PC-9 (cell line): ENCODE results near the gene COL18A1. TPM values are rescaled to one million over a fixed set of nuclear protein-coding genes. Genes with fewer than 3 reads are reported as not detected.

Source experiments
- BruUV-seq: library from RNA; stranded (reverse); fragments of 400-500 nt; replicated peaks from 2 replicates; lab custom pipeline; 2021; lab: Mats Ljungman, UMichigan
- CTCF ChIA-PET: fragments of 300-600 bp; sonication (Branson Sonifier 250); formaldehyde crosslinking; loops from one replicate; lab custom pipeline; 2022; ENCODE audit warnings: antibody characterized with exemption; lab: Charles Lee
- POLR2A ChIA-PET: fragments of 300-600 bp; sonication (Branson Sonifier 250); formaldehyde crosslinking; loops from one replicate; lab custom pipeline; 2022; ENCODE audit warnings: antibody characterized with exemption; ENCODE audit not compliant: unreplicated experiment; lab: Charles Lee
- DNase-seq, 2 experiments: peaks; one replicate each; pipeline versions ENCODE4 v3.0.0 to v3.0.0-alpha.2; 2015 to 2022; ENCODE audit warnings: mixed read lengths in 1 of 2
- H2AFZ ChIP-seq: fragments of 200-600 bp; sonication (generic); 2 replicates; pipeline ENCODE4 v1.8.1; 2017; ENCODE audit warnings: antibody characterized with exemption
- H3F3A ChIP-seq: fragments of 200-600 bp; sonication (generic); 2 replicates; pipeline ENCODE4 v1.8.1; 2017; ENCODE audit warnings: antibody characterized with exemption, mild to moderate bottlenecking, low read depth; ENCODE audit not compliant: insufficient read depth
- H3K27ac ChIP-seq: fragments of 200-600 bp; sonication (generic); 2 replicates; pipeline ENCODE4 v1.6.1; 2016; ENCODE audit warnings: mixed run types
- H3K27me3 ChIP-seq: fragments of 200-600 bp; sonication (generic); 2 replicates; pipeline ENCODE4 v1.6.1; 2016; ENCODE audit warnings: low read depth, mixed run types; ENCODE audit not compliant: insufficient read depth
- H3K36me3 ChIP-seq: fragments of 200-600 bp; sonication (generic); 2 replicates; pipeline ENCODE4 v1.6.1; 2016; ENCODE audit warnings: low read depth, mixed run types
- H3K4me1 ChIP-seq: fragments of 200-600 bp; sonication (generic); replicated peaks from 2 replicates; pipeline ENCODE4 v1.6.1; 2016; ENCODE audit warnings: mixed run types; ENCODE audit not compliant: insufficient read depth
- H3K4me2 ChIP-seq: fragments of 200-600 bp; sonication (generic); 2 replicates; pipeline ENCODE4 v1.6.1; 2017; ENCODE audit warnings: mixed run types
- H3K4me3 ChIP-seq: fragments of 200-600 bp; sonication (generic); 2 replicates; pipeline ENCODE4 v1.6.1; 2016; ENCODE audit warnings: mixed run types
- H3K79me2 ChIP-seq: fragments of 200-600 bp; sonication (generic); 2 replicates; pipeline ENCODE4 v1.6.1; 2017; ENCODE audit warnings: low read depth, mixed run types
- H3K9me2 ChIP-seq: fragments of 200-600 bp; sonication (generic); 2 replicates; pipeline ENCODE4 v1.8.1; 2017; ENCODE audit warnings: mild to moderate bottlenecking; ENCODE audit not compliant: insufficient read depth
- H3K9me3 ChIP-seq: fragments of 200-600 bp; sonication (generic); 2 replicates; pipeline ENCODE4 v1.8.1; 2016; ENCODE audit warnings: low read depth; ENCODE audit not compliant: insufficient read depth
- H4K20me1 ChIP-seq: fragments of 200-600 bp; sonication (generic); 2 replicates; pipeline ENCODE4 v1.8.1; 2017; ENCODE audit not compliant: insufficient read depth
- EZH2 ChIP-seq: fragments of 200-600 bp; sonication (generic); IDR thresholded peaks from 2 replicates; pipeline ENCODE4 v1.8.0; 2017; ENCODE audit warnings: antibody characterized with exemption, low read depth
- intact Hi-C: fragments of 100-400 bp; cut with micrococcal nuclease; formaldehyde crosslinking; loops from one replicate; pipeline ENCODE4 v1.10.0; 2022; ENCODE audit not compliant: unreplicated experiment
- total RNA-seq: library from RNA; stranded (reverse); gene quantifications from 2 replicates; pipeline ENCODE4 v1.2.3, GENCODE V29; 2021
- TF ChIP-seq, protein P1 (sequence below): fragments of 200-600 bp; sonication (generic); conservative IDR thresholded peaks from 2 replicates; pipeline ENCODE4 v1.6.1; 2017; ENCODE audit warnings: mixed run types, antibody characterized with exemption, mild to moderate bottlenecking, moderate library complexity

COL18A1 gene
- total RNA-seq, 1 experiment from 2014 or later: 82.4 TPM

DNA sequence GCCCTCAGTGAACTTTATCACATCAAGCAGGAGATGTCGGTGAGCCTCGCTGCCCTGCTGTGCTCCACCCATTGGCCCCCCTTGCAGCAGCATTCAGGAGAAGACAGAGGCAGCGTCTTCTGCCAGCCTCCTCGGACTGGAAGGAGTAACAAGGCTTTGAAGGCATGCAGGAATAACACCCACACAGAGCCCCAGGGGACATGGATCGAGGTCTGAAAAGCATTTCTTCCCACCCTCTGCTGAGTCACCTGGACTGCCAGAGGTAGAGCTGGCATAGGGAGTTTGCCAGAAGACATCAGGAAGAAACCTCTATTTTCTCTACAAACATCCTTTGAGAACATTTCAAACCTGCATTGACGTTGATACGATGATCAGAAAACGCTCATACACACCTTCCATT lies 42.9 kb downstream of the COL18A1 start:
- no peak overlapping the region for H3K4me2 ChIP-seq
- CTCF ChIA-PET: no interaction called here

DNA sequence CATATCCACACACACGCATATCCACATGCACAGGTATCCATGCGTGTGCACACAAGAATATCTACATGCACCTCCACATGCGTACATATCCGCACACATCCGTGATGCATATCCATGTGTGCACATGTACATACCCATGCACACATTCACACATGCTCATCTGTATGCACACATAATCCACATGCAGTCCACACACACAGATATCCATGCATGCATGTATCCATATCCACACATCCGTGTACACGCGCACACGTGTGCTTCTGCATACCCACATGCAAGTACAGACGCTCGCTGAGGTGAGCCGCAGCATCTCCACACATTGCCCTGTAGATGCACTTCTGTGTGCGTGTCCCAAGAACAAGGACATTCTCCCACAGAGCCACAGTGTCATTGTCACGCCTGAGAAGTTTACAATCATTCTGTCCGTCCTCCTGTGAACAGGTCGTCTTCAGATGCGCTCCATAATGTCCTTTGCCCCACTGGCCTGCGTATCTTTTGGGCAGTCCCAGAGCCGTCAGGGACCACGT lies 43.4 kb downstream of the COL18A1 start:
- no peaks in the 10 kb centered on the region for H3K79me2 ChIP-seq
- H3K36me3 ChIP-seq: no peaks in the 10 kb centered on the region
- H2AFZ ChIP-seq: no peak overlapping the region
- H4K20me1 ChIP-seq: no peaks in the 10 kb centered on the region
- H3F3A ChIP-seq: peaks cover 16% of the 10 kb centered on the region
- ChIA-PET CTCF (no interaction called here), POLR2A (no interaction called here)
- H3K4me3 ChIP-seq: no peak overlapping the region
- BruUV-seq: no TSS peak
- H3K9me2 ChIP-seq: no peaks in the 10 kb centered on the region
- H3K27me3 ChIP-seq: no peaks in the 10 kb centered on the region
- H3K4me1 ChIP-seq: no peaks in the 10 kb centered on the region
- no peak for DNase-seq
- H3K4me2 ChIP-seq: no peak overlapping the region
- intact Hi-C loops: loop anchor here (10.0 kb wide), 1 partner anchor 146 kb away; no protein-coding TSS in a partner anchor
- TF ChIP-seq EZH2: no peak
- TF ChIP-seq, protein P1, sequence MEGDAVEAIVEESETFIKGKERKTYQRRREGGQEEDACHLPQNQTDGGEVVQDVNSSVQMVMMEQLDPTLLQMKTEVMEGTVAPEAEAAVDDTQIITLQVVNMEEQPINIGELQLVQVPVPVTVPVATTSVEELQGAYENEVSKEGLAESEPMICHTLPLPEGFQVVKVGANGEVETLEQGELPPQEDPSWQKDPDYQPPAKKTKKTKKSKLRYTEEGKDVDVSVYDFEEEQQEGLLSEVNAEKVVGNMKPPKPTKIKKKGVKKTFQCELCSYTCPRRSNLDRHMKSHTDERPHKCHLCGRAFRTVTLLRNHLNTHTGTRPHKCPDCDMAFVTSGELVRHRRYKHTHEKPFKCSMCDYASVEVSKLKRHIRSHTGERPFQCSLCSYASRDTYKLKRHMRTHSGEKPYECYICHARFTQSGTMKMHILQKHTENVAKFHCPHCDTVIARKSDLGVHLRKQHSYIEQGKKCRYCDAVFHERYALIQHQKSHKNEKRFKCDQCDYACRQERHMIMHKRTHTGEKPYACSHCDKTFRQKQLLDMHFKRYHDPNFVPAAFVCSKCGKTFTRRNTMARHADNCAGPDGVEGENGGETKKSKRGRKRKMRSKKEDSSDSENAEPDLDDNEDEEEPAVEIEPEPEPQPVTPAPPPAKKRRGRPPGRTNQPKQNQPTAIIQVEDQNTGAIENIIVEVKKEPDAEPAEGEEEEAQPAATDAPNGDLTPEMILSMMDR: no peak
- H3K27ac ChIP-seq: no peak overlapping the region
- H3K9me3 ChIP-seq: no peaks in the 10 kb centered on the region; the same call in 1 of the 2 replicates

More for the DNA sequence above, 42.9 kb downstream of the COL18A1 start:
- Histone ChIP-seq H4K20me1 (no peaks in the 10 kb centered on the region), H3K4me3 (no peak overlapping the region), H3K9me3 (no peaks in the 10 kb centered on the region; the same call in 1 of the 2 replicates), H3K79me2 (no peaks in the 10 kb centered on the region), H2AFZ (no peak overlapping the region), H3K9me2 (no peaks in the 10 kb centered on the region), H3K36me3 (no peaks in the 10 kb centered on the region), H3K27ac (no peak overlapping the region), H3K4me1 (no peaks in the 10 kb centered on the region), H3K27me3 (no peaks in the 10 kb centered on the region), H3F3A (peaks cover 11% of the 10 kb centered on the region)
- POLR2A ChIA-PET: no interaction called here
- TF ChIP-seq, protein P1: no peak
- no peak for TF ChIP-seq EZH2
- no TSS peak for BruUV-seq
- peak in 1 of 2 experiments; percentile 42 for DNase-seq
- intact Hi-C loops: loop anchor here (10.0 kb wide), 1 partner anchor 147 kb away; no protein-coding TSS in a partner anchor

- ChIA-PET POLR2A (no interaction called here), CTCF (no interaction called here)
- Histone ChIP-seq H3K27ac (no peak overlapping the region), H3K4me3 (no peak overlapping the region), H2AFZ (no peak overlapping the region), H3K9me2 (no peaks in the 10 kb centered on the region), H3K27me3 (no peaks in the 10 kb centered on the region), H3K4me1 (no peaks in the 10 kb centered on the region), H3K36me3 (no peaks in the 10 kb centered on the region), H4K20me1 (no peaks in the 10 kb centered on the region), H3K9me3 (no peaks in the 10 kb centered on the region; the same call in 1 of the 2 replicates), H3K79me2 (no peaks in the 10 kb centered on the region), H3K4me2 (no peak overlapping the region), H3F3A (peaks cover 17% of the 10 kb centered on the region)
- TF ChIP-seq, protein P1: no peak
- TF ChIP-seq EZH2: no peak
- intact Hi-C loops: loop anchor here (10.0 kb wide), 1 partner anchor 146 kb away; no protein-coding TSS in a partner anchor
- DNase-seq: no peak
- BruUV-seq: no TSS peak
These were observed 44.1 kb downstream of the COL18A1 start for GRCh38 chr21:45448810-45449657.
